ENCODE results near the gene KRTAP4-5. TPM values are rescaled to one million over a fixed set of nuclear protein-coding genes. Genes with fewer than 3 reads are reported as not detected.
"Not testable (repeated sequence)": the region's sequence is repeated elsewhere in the genome, so short reads cannot be mapped to it uniquely, and the experiment has no call there.

KRTAP4-5 gene
- polyA plus RNA-seq, 3 donors from 2014 or later: not detected

DNA sequence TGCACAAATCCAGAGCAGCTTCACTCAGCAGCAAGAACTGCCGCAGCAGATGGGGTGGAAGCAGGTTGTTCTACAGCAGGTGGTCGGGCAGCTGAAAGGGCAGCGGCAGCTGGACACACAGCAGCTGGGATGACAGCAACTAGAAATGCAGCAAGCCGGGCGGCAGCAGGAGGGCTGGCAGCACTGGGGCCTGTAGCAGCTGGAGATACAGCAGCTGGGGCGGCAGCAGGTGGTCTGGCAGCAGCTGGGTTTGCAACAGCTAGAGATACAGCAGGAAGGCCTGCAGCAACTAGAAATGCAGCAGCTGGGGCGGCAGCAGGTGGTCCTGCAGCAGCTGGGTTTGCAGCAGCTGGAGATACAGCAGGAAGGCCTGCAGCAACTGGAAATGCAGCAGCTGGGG is 17.9 kb upstream of the KRTAP4-5 start:
- H3K27me3 Mint-ChIP-seq (ENCODE audit: low read depth in 3 of 3): peaks cover 3 to 7% (median 5%) of the 10 kb centered on the region in 3 donors
- H3K27ac Mint-ChIP-seq: no peak overlapping the region
- no peaks in the 10 kb centered on the region for H3K9me3 Mint-ChIP-seq
- no peaks in the 10 kb centered on the region for H3K4me1 Mint-ChIP-seq
- H3K36me3 Mint-ChIP-seq: no peaks in the 10 kb centered on the region
- H3K4me3 Mint-ChIP-seq: no peak overlapping the region
- no peak for DNase-seq

DNA sequence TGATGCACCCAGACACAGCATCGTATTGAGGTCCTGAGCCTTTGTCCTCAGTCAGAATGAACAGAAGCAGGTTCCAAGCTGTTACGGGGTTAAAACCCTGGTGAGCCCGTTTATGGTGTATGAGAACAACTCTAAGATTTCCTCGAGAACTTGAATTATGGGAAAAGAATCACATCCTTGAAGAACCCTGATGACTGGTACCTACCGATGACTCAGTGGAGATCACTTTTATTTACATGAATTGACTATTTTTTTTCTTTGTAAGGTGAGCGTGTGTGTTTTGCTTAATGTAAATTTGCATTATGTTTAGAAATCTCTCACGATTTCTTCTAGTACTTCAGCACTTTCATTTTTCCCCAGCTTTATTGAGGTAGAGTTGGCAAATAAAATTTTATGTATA is 14.2 kb upstream of the KRTAP4-5 start:
- Mint-ChIP-seq H3K4me3 (no peak overlapping the region), H3K4me1 (no peaks in the 10 kb centered on the region), H3K36me3 (no peaks in the 10 kb centered on the region), H3K27me3 (ENCODE audit: low read depth in 3 of 3) (peaks cover 8 to 11% (median 9%) of the 10 kb centered on the region in 3 donors), H3K27ac (no peak overlapping the region), H3K9me3 (no peaks in the 10 kb centered on the region)
- DNase-seq: no peak

DNA sequence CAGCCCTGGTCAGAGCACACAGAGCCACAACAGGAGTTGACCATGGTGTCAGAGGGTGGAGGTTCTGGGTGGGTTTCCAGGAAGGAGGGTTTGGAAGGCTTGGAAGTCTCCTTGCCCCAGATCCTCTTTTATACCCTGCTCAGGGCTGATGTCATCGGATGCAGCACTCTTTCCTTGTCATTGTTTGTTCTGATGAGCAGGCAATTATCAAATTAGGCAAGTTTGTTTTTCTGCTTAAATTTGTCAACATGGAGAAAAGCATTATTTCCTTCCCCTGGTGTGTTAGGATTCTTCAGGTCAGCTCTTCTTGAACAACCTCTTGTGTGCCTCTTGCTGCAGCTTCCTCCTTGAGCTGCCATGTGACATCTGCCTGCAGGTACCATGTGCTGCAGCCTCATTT is 11.0 kb upstream of the KRTAP4-5 start, which contains the start of gene KRTAP4-4:
Gene KRTAP4-4 (minus strand): TSS at position 101 of the 400 bp plus-strand sequence. CDS start 57 bp downstream, at position 44.
- Mint-ChIP-seq H3K36me3 (no peaks in the 10 kb centered on the region), H3K4me1 (no peaks in the 10 kb centered on the region), H3K27me3 (ENCODE audit: low read depth in 3 of 3) (peaks cover 4 to 12% (median 11%) of the 10 kb centered on the region in 3 donors), H3K9me3 (no peaks in the 10 kb centered on the region), H3K4me3 (no peak within 1 kb of the TSS), H3K27ac (no peak within 1 kb of the TSS)
- no peak for DNase-seq

DNA sequence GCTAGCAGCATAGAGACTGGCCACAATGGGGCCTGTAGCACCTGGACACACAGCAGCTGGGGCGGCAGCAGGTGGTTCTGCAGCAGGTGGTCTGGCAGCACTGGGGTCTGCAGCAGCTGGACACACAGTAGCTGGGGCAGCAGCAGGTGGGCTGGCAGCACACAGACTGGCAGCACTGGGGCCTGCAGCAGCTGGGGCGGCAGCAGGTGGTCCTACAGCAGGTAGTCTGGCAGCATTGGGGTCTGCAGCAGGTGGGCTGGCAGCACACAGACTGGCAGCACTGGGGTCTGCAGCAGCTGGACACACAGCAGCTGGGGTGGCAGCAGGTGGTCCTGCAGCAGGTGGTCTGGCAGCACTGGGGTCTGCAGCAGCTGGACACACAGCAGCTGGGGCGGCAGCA is 10.6 kb upstream of the KRTAP4-5 start:
- H3K4me3 Mint-ChIP-seq, H3K36me3 Mint-ChIP-seq, DNase-seq, H3K9me3 Mint-ChIP-seq, H3K27ac Mint-ChIP-seq, H3K4me1 Mint-ChIP-seq: not testable (repeated sequence)
- H3K27me3 Mint-ChIP-seq (ENCODE audit: low read depth in 3 of 3): peaks cover 4 to 13% (median 12%) of the 10 kb centered on the region in 3 donors

DNA sequence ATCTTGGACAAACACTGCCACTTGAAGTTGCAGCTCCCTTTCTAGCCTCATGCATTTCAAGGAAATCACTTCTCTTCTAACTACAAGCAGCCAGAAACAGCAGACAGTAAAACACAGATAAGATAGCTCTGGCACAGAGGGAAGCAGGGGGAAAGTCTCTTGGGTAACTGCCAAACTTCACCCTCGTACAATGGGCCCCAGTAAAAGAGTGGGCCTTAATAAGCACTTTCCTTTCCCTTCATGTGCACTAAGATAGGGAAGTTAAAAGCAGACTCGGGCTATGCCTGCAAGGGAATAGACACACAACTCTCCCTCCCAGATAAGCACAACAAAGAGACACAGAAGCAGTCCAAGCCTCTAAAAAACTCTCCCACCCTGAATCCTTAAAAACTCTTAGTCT is 4.2 kb upstream of the KRTAP4-5 start:
- H3K4me1 Mint-ChIP-seq: no peaks in the 10 kb centered on the region
- no peaks in the 10 kb centered on the region for H3K9me3 Mint-ChIP-seq
- peaks cover 2 to 12% (median 4%) of the 10 kb centered on the region in 3 donors for H3K27me3 Mint-ChIP-seq (ENCODE audit: low read depth in 3 of 3)
- no peaks in the 10 kb centered on the region for H3K36me3 Mint-ChIP-seq
- no peak for DNase-seq
- no peak overlapping the region for H3K4me3 Mint-ChIP-seq
- no peak overlapping the region for H3K27ac Mint-ChIP-seq

DNA sequence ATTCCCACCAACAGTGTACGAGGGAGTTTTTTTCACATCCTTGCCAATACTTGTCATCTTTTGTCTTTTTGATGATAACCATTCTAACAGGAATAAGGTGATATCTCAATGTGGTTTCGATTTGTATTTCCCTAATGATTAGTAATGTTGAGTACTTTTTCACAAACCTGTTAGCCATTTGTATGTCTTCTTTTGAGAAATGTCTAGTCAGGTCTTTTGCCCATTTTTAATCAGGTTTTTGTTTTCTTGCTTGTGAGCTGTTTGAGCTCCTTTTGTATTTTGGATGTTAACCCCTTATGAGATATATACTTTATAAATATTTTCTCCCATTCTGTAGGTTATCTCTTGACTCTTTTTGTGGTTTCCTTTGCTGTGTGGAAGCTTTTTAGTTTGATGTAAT is 1.9 kb upstream of the KRTAP4-5 start:
- no peak for DNase-seq
- H3K36me3 Mint-ChIP-seq: no peaks in the 10 kb centered on the region
- no peaks in the 10 kb centered on the region for H3K4me1 Mint-ChIP-seq
- H3K27me3 Mint-ChIP-seq (ENCODE audit: low read depth in 3 of 3): peaks cover 0 to 10% (median 3%) of the 10 kb centered on the region in 3 donors
- H3K27ac Mint-ChIP-seq: no peak overlapping the region
- no peaks in the 10 kb centered on the region for H3K9me3 Mint-ChIP-seq
- H3K4me3 Mint-ChIP-seq: no peak overlapping the region

DNA sequence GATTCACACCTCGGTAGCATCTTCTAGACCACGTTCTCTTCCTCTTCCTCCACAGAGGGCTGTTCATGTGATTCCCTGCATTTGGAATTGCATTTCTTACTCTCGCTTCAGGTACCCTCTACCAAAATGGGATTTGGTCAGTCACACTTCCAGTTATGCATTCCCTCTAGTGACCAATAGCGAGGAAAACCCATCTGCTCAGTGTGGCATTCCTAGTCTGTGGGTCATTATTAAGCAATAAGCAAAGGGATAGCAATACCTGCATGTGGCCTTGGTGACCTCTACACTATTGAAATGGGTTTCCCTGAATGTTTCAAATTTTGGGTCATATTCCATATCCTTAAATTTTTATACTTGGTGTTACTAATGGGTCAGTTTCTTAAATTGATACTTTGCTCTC is 401 bp upstream of the KRTAP4-5 start:
- Mint-ChIP-seq H3K27ac (no peak overlapping the region), H3K4me3 (no peak overlapping the region), H3K27me3 (ENCODE audit: low read depth in 3 of 3) (peaks cover 0 to 6% (median 3%) of the 10 kb centered on the region in 3 donors), H3K9me3 (peaks cover 0 to 1% (median 0%) of the 10 kb centered on the region in 6 donors), H3K4me1 (no peaks in the 10 kb centered on the region), H3K36me3 (no peaks in the 10 kb centered on the region)
- DNase-seq: no peak

DNA sequence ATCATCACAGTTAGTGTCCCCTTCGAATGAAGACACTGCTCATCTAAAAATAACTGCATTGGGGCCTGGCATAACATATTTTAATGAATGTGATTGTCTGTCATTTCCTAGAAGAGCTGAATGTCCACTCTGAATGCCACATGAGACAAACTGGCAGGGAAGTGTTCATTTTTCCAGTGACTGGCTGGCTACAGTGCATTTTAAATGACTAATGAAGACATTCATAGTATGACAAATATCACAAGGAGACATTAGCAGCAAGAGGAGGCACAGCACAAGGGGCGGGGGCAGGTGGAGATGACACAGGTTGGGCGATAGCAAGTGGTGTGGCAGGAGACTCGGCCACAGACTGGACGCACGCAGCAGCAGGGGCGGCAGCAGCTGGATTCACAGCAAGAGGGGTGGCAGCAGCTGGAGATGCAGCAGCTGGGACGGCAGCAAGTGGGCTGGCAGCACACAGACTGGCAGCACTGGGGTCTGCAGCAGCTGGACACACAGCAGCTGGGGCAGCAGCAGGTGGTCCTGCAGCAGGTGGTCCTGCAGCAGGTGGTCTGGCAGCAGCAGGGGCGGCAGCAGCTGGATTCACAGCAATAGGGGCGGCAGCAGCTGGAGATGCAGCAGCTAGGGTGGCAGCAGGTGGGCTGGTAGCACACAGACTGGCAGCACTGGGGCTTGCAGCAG is 514 bp downstream of the KRTAP4-5 start:
- not testable (repeated sequence) for H3K36me3 Mint-ChIP-seq; H3K4me3 Mint-ChIP-seq; H3K27ac Mint-ChIP-seq; H3K27me3 Mint-ChIP-seq (ENCODE audit: low read depth in 3 of 3); DNase-seq; H3K4me1 Mint-ChIP-seq; H3K9me3 Mint-ChIP-seq

DNA sequence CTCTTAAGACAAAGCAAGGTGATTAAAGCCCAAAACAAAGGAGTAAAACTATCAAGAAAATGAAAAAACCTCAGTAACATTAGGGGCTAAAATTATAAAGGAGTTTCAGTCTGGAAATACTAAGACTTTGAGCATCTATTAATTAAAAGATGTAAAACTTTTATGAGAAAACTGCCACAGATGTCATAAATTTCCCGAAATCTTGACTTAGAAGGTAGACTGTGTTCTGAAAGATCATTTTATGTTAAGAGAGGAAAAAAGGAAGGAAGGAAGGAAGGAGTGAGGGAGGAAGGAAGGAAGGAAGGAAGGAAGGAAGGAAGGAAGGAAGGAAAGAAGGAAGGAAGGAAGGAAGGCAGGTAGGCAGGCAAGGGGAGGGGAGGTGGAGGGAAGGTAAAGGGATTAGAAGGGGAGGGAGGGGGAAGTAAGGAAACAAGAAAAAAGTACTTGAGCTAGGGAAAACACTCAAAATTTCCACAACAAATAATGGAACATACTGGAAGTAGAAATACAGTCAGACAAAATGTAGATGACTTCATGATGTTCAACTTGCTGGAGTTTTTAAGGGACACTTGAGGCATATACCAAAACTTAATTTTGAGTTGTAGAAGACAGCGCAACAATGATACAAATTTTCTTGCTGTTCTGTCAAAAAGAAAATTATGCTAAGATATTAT is 2.0 kb downstream of the KRTAP4-5 start:
- Mint-ChIP-seq H3K27me3 (ENCODE audit: low read depth in 3 of 3) (peaks cover 0 to 6% (median 1%) of the 10 kb centered on the region in 3 donors), H3K4me1 (no peaks in the 10 kb centered on the region), H3K36me3 (peaks cover 0 to 7% (median 5%) of the 10 kb centered on the region in 3 donors), H3K4me3 (no peak overlapping the region), H3K27ac (no peak overlapping the region), H3K9me3 (peaks cover 6 to 10% (median 7%) of the 10 kb centered on the region in 6 donors)
- DNase-seq: no peak

DNA sequence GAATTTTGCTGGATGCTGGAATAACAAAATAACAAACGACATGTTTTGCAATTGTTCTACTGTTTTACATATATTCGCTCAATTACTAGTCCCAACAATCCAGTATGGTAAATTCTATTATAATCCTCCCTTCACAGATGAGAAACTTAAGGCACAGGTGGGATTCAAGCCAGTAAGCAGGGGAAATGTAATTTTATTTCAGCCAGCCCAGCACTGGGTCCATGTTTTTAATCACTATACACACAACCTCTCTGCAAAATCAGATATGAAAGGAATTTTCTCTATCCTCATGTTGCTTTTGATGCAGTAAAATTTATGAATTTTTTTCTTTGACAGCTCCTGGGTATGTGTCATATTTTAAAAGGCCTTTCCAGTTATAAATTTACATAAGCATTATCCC is 4.4 kb downstream of the KRTAP4-5 start:
- no peak overlapping the region for H3K27ac Mint-ChIP-seq
- H3K4me1 Mint-ChIP-seq: no peaks in the 10 kb centered on the region
- DNase-seq: no peak
- H3K27me3 Mint-ChIP-seq (ENCODE audit: low read depth in 3 of 3): peaks cover 0 to 10% (median 1%) of the 10 kb centered on the region in 3 donors
- no peak overlapping the region for H3K4me3 Mint-ChIP-seq
- peaks cover 6 to 22% (median 11%) of the 10 kb centered on the region in 6 donors for H3K9me3 Mint-ChIP-seq
- peaks cover 0 to 7% (median 5%) of the 10 kb centered on the region in 3 donors for H3K36me3 Mint-ChIP-seq

DNA sequence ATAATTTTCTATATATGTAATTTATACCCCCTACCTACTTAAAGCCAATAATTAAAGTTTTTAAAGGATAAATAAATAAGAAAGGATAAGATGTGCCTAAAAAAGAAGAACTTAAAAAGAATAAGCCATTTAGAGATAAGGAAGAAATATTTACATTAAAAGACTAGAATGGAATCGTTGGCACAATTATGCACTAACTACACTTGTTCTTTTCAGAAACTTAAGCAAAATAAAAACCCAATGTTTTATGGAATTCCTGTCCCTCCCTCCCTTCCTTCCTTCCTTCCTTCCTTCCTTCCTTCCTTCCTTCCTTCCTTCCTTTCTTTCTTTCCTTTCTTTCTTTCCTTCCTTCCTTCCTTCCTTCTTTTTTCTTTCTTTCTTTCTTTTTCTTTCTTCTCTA is 4.8 kb downstream of the KRTAP4-5 start:
- peaks cover 0 to 7% (median 5%) of the 10 kb centered on the region in 3 donors for H3K36me3 Mint-ChIP-seq
- no peaks in the 10 kb centered on the region for H3K4me1 Mint-ChIP-seq
- H3K27me3 Mint-ChIP-seq (ENCODE audit: low read depth in 3 of 3): peaks cover 0 to 10% (median 1%) of the 10 kb centered on the region in 3 donors
- H3K4me3 Mint-ChIP-seq: no peak overlapping the region
- no peak overlapping the region for H3K27ac Mint-ChIP-seq
- peaks cover 6 to 22% (median 11%) of the 10 kb centered on the region in 6 donors for H3K9me3 Mint-ChIP-seq
- no peak for DNase-seq

DNA sequence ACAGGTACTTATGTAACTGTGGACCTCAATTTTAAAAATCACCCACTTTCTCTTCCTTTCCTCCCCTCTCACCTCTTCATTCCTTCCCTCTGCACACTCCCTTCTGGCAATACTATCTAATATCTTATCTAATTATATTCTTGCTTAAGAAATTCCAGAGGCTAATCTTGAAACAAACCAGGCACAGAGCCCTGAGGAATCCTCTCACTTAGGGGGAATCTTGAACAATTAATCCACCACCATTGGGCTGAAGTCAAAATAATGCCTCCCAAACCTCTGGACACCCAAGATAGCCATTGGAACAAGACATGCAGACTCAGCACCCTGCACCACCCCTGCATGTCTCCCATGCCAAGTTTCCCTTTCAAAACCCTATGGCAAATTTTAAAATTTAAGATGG is 8.3 kb downstream of the KRTAP4-5 start:
- no peak for DNase-seq
- peaks cover under 1 to 19% (median 2%) of the 10 kb centered on the region in 3 donors for H3K27me3 Mint-ChIP-seq (ENCODE audit: low read depth in 3 of 3)
- no peak overlapping the region for H3K27ac Mint-ChIP-seq
- H3K36me3 Mint-ChIP-seq: peaks cover 0 to 11% (median 10%) of the 10 kb centered on the region in 3 donors
- H3K9me3 Mint-ChIP-seq: peaks cover 6 to 27% (median 13%) of the 10 kb centered on the region in 6 donors
- H3K4me3 Mint-ChIP-seq: no peak overlapping the region
- no peaks in the 10 kb centered on the region for H3K4me1 Mint-ChIP-seq

DNA sequence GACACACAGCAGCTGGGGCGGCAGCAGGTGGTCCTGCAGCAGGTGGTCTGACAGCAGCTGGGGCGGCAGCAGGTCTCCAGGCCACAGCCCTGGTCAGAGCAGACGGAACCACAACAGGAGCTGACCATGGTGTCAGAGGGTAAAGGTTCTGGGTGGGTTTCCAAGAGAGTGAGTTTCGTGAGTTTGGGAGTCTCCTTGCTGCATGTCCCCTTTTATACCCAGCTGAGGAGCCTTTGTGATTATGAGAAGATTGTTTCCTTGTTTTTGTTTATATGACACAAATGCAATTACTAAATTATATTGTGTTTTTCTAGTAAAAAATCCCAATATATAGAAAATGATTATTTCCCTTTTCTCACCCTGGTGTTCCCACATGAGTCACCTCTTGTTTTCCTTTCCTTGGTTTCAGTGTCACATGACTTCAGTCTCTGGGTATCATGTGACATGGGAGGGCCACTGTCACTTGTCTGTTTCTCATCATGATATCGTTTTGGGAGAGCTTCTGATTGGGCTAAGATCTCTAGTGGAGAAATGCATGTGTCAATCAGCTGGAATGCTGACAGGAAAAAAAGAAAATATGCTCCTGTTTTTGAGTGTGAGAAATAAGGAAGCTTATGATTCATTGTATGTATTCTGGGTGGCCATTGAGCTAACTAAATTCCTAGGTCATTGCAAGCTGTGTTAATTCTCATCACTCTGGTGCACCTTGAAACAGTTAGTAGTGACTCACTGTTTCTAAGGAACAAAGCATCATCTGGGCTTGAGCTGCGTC is 9.1 kb downstream of the KRTAP4-5 start, which contains the start of gene KRTAP4-6:
Gene KRTAP4-6 (minus strand): TSS at position 185 of the 772 bp plus-strand sequence. CDS start 57 bp downstream, at position 128.
- peaks cover 1 to 19% (median 2%) of the 10 kb centered on the region in 3 donors for H3K27me3 Mint-ChIP-seq (ENCODE audit: low read depth in 3 of 3)
- no peak within 1 kb of the TSS for H3K27ac Mint-ChIP-seq
- no peaks in the 10 kb centered on the region for H3K4me1 Mint-ChIP-seq
- peaks cover 6 to 27% (median 13%) of the 10 kb centered on the region in 6 donors for H3K9me3 Mint-ChIP-seq
- no peak for DNase-seq
- H3K4me3 Mint-ChIP-seq: no peak within 1 kb of the TSS
- peaks cover 0 to 11% (median 10%) of the 10 kb centered on the region in 3 donors for H3K36me3 Mint-ChIP-seq

Measured in immature natural killer cell (primary cell).